GM21515 (cell line): ENCODE measurements around the gene MSANTD3.

Experiments
- ATAC-seq: cut with Tn5 transposase; IDR thresholded peaks from one replicate; pipeline ENCODE4 v1.9.1; 2021; ENCODE audit not compliant: unreplicated experiment

MSANTD3 gene

GRCh38 chr9:100457517-100457916 lies 30.6 kb downstream of the MSANTD3 start:
- ATAC-seq, result no peak

GRCh38 chr9:100459963-100460362 lies 33.0 kb downstream of the MSANTD3 start:
- no peak for ATAC-seq

- no peak for ATAC-seq
Observed at GRCh38 chr9:100465274-100465673, 38.3 kb downstream of the MSANTD3 start.

- ATAC-seq, result no peak
Observed at GRCh38 chr9:100465761-100466160, 38.8 kb downstream of the MSANTD3 start.

GRCh38 chr9:100466171-100466828 lies 39.4 kb downstream of the MSANTD3 start:
- no peak for ATAC-seq

GRCh38 chr9:100466829-100467221 lies 39.9 kb downstream of the MSANTD3 start:
- no peak for ATAC-seq

- ATAC-seq, result no peak
Observed at GRCh38 chr9:100468041-100468440, 41.1 kb downstream of the MSANTD3 start.

GRCh38 chr9:100472268-100472667 lies 45.3 kb downstream of the MSANTD3 start:
- ATAC-seq, result no peak

GRCh38 chr9:100472788-100473275 lies 45.9 kb downstream of the MSANTD3 start, which contains the start of gene TMEFF1:
Gene TMEFF1 (plus strand): TSS chr9:100473149. CDS start chr9:100473545, 396 bp downstream.
- ATAC-seq, result no peak

GRCh38 chr9:100473276-100474081 lies 46.5 kb downstream of the MSANTD3 start:
- ATAC-seq, result peak; percentile 65

- ATAC-seq, result no peak
Observed at GRCh38 chr9:100474082-100474923, 47.4 kb downstream of the MSANTD3 start.

- no peak for ATAC-seq
Observed at GRCh38 chr9:100474924-100475276, 48.0 kb downstream of the MSANTD3 start.

- ATAC-seq, result no peak
Observed at GRCh38 chr9:100477241-100477640, 50.3 kb downstream of the MSANTD3 start.

GRCh38 chr9:100478192-100478591 lies 51.2 kb downstream of the MSANTD3 start:
- ATAC-seq, result no peak

- ATAC-seq, result no peak
Observed at GRCh38 chr9:100479820-100480219, 52.9 kb downstream of the MSANTD3 start.

GRCh38 chr9:100485196-100485595 lies 58.3 kb downstream of the MSANTD3 start:
- no peak for ATAC-seq

GRCh38 chr9:100486479-100487176 lies 59.7 kb downstream of the MSANTD3 start:
- no peak for ATAC-seq

GRCh38 chr9:100488177-100488576 lies 61.2 kb downstream of the MSANTD3 start:
- ATAC-seq, result no peak

GRCh38 chr9:100489836-100490235 lies 62.9 kb downstream of the MSANTD3 start:
- ATAC-seq, result no peak

- no peak for ATAC-seq
Observed at GRCh38 chr9:100492952-100493351, 66.0 kb downstream of the MSANTD3 start.

- no peak for ATAC-seq
Observed at GRCh38 chr9:100498592-100498991, 71.6 kb downstream of the MSANTD3 start.
